Measurements from ENCODE around the gene KRTAP5-8.
"Not testable (repeated sequence)": the region's sequence is repeated elsewhere in the genome, so short reads cannot be mapped to it uniquely, and the experiment has no call there.

KRTAP5-8 gene

GRCh38 chr11:71507102-71507501 is 30.7 kb upstream of the KRTAP5-8 start:
- DNase-seq (ENCODE audit: low read depth): no peak

- no peak for DNase-seq (ENCODE audit: low read depth)
These were observed 19.0 kb upstream of the KRTAP5-8 start for GRCh38 chr11:71518506-71519471.

DNA sequence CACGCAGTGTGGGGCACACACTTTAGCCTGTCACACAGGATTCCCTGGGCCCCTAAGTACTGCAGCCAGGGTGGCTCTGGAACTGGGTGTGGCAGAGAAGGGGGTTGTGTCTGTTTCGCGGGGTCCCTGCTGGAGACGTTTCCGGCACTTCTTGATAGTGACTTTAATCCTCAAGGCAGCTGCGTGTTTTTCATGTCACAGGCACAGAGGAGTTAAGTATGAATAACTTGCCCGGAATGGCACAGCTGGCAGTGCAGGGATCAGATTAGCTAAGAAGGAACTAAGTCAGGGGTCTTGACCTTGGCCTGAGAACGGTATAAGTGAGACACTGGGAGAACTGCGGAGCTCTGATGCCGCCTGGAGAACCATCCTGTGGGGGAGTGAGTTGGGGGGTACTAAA is 18.3 kb upstream of the KRTAP5-8 start:
- no peak for DNase-seq (ENCODE audit: low read depth)

- DNase-seq (ENCODE audit: low read depth): no peak
These were observed 12.5 kb upstream of the KRTAP5-8 start for GRCh38 chr11:71525188-71525937.

- DNase-seq (ENCODE audit: low read depth): no peak
These were observed 11.8 kb upstream of the KRTAP5-8 start for GRCh38 chr11:71525938-71526495.

DNA sequence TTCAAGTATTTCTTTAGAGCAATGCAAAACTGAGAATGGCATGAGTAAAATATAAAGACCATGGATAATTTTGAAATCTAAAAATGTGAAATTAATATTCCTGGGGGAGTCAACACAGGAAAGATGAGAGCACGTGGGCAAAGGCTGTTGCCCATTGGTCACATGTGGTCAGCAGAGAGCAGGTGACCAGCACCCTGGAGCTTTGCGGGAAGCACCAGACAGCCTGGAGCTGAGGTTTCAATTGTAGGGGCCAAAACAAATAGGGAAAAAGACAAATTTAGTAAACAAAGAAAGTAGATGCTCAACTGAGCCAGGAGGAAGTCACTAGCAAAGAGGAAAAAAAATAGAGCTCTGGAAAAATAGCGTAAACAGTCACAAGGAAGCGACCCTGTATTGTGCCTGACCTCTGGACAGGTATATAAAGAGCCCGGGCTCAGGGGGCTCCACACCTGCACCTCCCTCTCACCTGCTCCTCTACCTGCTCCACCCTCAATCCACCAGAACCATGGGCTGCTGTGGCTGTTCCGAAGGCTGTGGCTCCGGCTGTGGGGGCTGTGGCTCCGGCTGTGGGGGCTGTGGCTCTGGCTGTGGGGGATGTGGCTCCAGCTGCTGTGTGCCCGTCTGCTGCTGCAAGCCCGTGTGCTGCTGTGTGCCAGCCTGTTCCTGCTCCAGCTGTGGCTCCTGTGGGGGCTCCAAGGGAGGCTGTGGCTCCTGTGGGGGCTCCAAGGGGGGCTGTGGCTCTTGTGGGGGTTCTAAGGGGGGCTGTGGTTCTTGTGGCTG is 10.8 kb upstream of the KRTAP5-8 start, which contains the start of gene KRTAP5-7:
TSS of gene KRTAP5-7 (plus strand) at position 472 of the 780 bp plus-strand sequence. CDS start at position 506, 34 bp downstream.
- DNase-seq (ENCODE audit: low read depth): not testable (repeated sequence)

GRCh38 chr11:71527576-71528210 is 10.1 kb upstream of the KRTAP5-8 start:
- DNase-seq (ENCODE audit: low read depth): no peak

DNA sequence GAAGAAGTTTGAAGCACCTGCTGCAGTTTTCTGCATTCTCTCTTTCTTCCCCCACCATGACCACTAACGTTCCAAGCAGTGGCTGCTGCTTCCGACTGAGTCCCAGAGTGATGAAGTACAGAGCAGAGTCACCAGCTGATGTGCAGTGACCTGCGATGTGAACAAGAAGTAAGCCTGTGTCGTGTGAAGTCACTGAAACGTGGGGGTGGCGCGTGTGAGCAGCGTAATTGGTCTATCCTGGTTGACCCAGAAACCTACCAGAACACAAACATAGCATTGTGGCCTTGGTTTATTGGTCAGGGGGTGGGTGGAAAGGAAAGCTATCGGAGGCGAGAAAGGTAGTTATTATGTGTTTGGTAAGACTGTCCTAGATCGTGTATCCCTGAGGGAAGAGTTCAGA is 7.2 kb upstream of the KRTAP5-8 start:
- no peak for DNase-seq (ENCODE audit: low read depth)

GRCh38 chr11:71532036-71532610 is 5.7 kb upstream of the KRTAP5-8 start:
- DNase-seq (ENCODE audit: low read depth): no peak

DNA sequence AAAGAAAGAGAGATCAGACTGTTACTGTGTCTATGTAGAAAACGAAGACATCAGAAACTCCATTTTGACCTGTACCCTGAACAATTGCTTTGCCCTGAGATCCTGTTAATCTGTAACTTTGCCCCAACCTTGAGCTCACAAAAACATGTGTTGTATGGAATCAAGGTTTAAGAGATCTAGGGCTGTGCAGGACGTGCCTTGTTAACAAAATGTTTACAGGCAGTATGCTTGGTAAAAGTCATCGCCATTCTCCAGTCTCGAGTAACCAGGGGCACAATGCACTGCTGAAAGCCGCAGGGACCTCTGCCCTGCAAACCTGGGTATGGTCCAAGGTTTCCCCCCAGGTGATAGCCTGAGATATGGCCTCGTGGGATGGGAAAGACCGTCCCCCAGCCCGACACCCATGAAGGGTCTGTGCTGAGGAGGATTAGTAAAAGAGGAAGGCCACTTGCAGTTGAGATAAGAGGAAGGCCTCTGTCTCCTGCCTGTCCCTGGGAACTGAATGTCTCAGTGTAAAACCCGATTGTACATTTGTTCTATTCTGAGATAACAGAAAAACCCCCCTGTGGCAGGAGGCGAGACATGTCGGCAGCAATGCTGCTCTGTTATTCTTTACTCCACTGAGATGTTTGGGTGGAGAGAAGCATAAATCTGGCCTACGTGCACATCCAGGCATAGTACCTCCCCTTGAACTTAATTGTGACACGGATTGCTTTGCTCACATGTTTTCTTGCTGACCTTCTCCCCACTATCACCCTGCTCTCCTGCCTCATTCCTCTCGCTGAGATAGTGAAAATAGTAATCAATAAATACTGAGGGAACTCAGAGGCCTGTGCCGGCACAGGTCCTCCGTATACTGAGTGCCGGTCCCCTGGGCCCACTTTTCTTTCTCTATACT is 2.9 kb upstream of the KRTAP5-8 start:
- DNase-seq (ENCODE audit: low read depth): not testable (repeated sequence)

DNA sequence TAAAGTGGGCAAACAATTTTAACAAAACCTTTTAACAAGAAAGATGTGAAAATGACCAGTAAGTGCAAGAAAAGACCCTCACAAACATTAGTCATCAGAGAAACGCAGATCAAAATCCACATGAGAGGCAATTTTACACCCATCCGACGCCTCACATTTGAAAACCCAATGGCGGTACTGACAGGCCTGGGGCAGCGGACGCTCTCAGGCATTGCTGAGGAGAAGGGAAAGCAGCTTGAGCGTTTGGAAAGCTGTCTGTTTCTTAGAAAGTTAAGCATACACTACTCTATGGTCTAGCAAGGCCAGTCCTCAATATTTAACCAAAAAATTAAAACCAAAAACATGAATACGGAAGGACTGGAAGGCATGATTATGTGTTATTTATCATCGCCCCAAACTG is 2.0 kb upstream of the KRTAP5-8 start:
- DNase-seq (ENCODE audit: low read depth): no peak

DNA sequence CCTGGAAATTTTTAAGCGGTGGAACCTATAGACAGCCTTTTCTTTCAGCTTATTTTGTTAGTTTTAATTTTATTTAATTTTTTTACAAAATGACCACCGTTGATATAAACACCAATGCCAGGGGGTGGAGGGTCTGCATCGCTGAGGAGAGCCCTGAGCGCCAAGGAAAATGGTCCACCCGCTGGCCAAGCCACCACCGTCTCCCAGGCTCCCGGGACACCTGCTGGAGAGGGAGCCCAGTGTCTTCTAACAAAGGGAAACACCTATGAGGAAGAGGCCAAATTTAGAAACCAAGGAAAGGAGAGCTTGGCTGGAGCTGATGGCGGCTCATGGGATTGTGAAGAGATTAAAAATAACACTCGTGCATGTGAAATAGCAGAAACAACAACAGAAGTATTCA is 288 bp upstream of the KRTAP5-8 start:
- DNase-seq (ENCODE audit: low read depth): no peak

DNA sequence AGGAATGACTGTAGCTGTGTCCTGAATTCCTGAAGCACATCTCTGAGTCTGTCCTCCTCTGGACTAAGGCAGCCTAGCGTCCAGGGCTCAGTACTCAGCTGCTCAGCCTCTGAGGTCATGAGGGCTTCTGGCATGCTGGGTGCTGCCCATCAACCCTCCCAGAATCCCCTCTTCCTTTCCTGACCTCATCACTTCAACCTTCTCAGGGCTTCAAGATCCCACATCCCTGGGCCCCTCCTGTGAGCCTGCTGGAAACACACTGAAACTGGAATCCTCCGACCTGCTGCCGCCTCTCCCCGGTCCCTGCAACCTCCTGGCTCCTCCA is 803 bp downstream of the KRTAP5-8 start:
- no peak for DNase-seq (ENCODE audit: low read depth)

- DNase-seq (ENCODE audit: low read depth): no peak
These were observed 1.2 kb downstream of the KRTAP5-8 start for GRCh38 chr11:71539017-71539416.

DNA sequence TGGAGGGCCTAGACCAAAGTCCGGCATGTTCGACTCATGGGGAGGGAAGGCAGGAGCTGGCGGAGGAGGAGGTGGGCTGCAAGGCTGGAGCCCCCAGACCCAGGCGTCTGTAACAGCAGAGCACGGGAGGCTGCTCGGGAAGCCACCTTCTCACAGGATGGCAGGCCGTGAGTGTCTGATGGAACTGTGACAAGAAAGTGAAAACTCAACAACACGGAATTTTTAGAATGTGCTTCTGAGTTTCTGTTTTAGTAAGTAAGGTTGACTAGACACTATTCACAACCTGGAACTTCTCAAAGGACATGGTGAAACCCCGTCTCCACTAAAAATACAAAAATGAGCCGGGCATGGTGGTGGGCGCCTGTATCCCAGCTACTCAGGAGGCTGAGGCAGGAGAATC is 2.1 kb downstream of the KRTAP5-8 start:
- DNase-seq (ENCODE audit: low read depth): not testable (repeated sequence)

- DNase-seq (ENCODE audit: low read depth): not testable (repeated sequence)
These were observed 2.9 kb downstream of the KRTAP5-8 start for GRCh38 chr11:71540521-71541304.

GRCh38 chr11:71542382-71542781 is 4.6 kb downstream of the KRTAP5-8 start:
- no peak for DNase-seq (ENCODE audit: low read depth)

- DNase-seq (ENCODE audit: low read depth): no peak
These were observed 5.3 kb downstream of the KRTAP5-8 start for GRCh38 chr11:71542879-71543777.
